ENCODE data around the gene GNA14. TPM values are rescaled to one million over a fixed set of nuclear protein-coding genes. Genes with fewer than 3 reads are reported as not detected.

Gene GNA14
- polyA plus RNA-seq, 1 donor from 2014 or later = 0.40 TPM

GRCh38 chr9:77554586-77555105, 93.5 kb downstream of the GNA14 start:
- no peak overlapping the region for H3K9ac ChIP-seq (ENCODE audit: low read length)
- H3K4me2 ChIP-seq (ENCODE audit: low read length) = no peak overlapping the region
- no peak overlapping the region for H3K4me3 ChIP-seq (ENCODE audit: low read length)
- no peaks in the 10 kb centered on the region for H3K9me2 ChIP-seq (ENCODE audit: insufficient read depth, low read length)
- no peaks in the 10 kb centered on the region for H3K9me3 ChIP-seq (ENCODE audit: low read length)
- H3F3A ChIP-seq (ENCODE audit: insufficient read depth, low read length, poor library complexity, severe bottlenecking) = no peaks in the 10 kb centered on the region
- no peaks in the 10 kb centered on the region for H3K27me3 ChIP-seq (ENCODE audit: insufficient read depth, low read depth, low read length)
- no peaks in the 10 kb centered on the region for H3K79me2 ChIP-seq (replicated peaks; ENCODE audit: insufficient read depth, low read length)
- no peak overlapping the region for H2AFZ ChIP-seq (ENCODE audit: low read depth, low read length)
- no peaks in the 10 kb centered on the region for H4K20me1 ChIP-seq (ENCODE audit: insufficient read depth)
- no peaks in the 10 kb centered on the region for H3K36me3 ChIP-seq (ENCODE audit: insufficient read depth, low read length)
- H3K27ac ChIP-seq (ENCODE audit: low read length) = no peak overlapping the region
- TF ChIP-seq SMC3 (conservative IDR thresholded peaks at IDR 0.05; ENCODE audit: poor library complexity) (no peak), MXI1 (conservative IDR thresholded peaks at IDR 0.05; ENCODE audit: poor library complexity, severe bottlenecking) (no peak), TAF1 (IDR thresholded peaks at IDR 0.05; ENCODE audit: low read depth) (no peak), REST (IDR thresholded peaks at IDR 0.05; ENCODE audit: borderline replicate concordance) (no peak), RAD21 (conservative IDR thresholded peaks at IDR 0.05) (no peak), CTCF (IDR thresholded peaks at IDR 0.05; ENCODE audit: poor library complexity, severe bottlenecking) (no peak), EZH2 (IDR thresholded peaks at IDR 0.05; ENCODE audit: borderline replicate concordance, insufficient read depth, low read length, poor library complexity, severe bottlenecking) (no peak), EP300 (conservative IDR thresholded peaks at IDR 0.05; ENCODE audit: poor library complexity, severe bottlenecking) (no peak), POLR2AphosphoS5 (IDR thresholded peaks at IDR 0.05) (no peak)

GRCh38 chr9:77547106-77547730, 100.9 kb downstream of the GNA14 start:
- H2AFZ ChIP-seq (ENCODE audit: low read depth, low read length) = no peak overlapping the region
- no peak for TF ChIP-seq EP300 (conservative IDR thresholded peaks at IDR 0.05; ENCODE audit: poor library complexity, severe bottlenecking)
- TF ChIP-seq RAD21 (conservative IDR thresholded peaks at IDR 0.05) = no peak
- no peak for TF ChIP-seq EZH2 (IDR thresholded peaks at IDR 0.05; ENCODE audit: borderline replicate concordance, insufficient read depth, low read length, poor library complexity, severe bottlenecking)
- TF ChIP-seq POLR2AphosphoS5 (IDR thresholded peaks at IDR 0.05) = no peak
- TF ChIP-seq MXI1 (conservative IDR thresholded peaks at IDR 0.05; ENCODE audit: poor library complexity, severe bottlenecking) = no peak
- no peak for TF ChIP-seq CTCF (IDR thresholded peaks at IDR 0.05; ENCODE audit: poor library complexity, severe bottlenecking)
- H3K4me3 ChIP-seq (ENCODE audit: low read length) = no peak overlapping the region
- H3K4me2 ChIP-seq (ENCODE audit: low read length) = no peak overlapping the region
- H4K20me1 ChIP-seq (ENCODE audit: insufficient read depth) = no peaks in the 10 kb centered on the region
- H3K27me3 ChIP-seq (ENCODE audit: insufficient read depth, low read depth, low read length) = no peaks in the 10 kb centered on the region
- H3K9ac ChIP-seq (ENCODE audit: low read length) = no peak overlapping the region
- H3K36me3 ChIP-seq (ENCODE audit: insufficient read depth, low read length) = no peaks in the 10 kb centered on the region
- H3K9me3 ChIP-seq (ENCODE audit: low read length) = peaks cover 9% of the 10 kb centered on the region
- no peaks in the 10 kb centered on the region for H3K79me2 ChIP-seq (replicated peaks; ENCODE audit: insufficient read depth, low read length)
- H3K9me2 ChIP-seq (ENCODE audit: insufficient read depth, low read length) = no peaks in the 10 kb centered on the region
- no peak overlapping the region for H3K27ac ChIP-seq (ENCODE audit: low read length)
- no peaks in the 10 kb centered on the region for H3F3A ChIP-seq (ENCODE audit: insufficient read depth, low read length, poor library complexity, severe bottlenecking)
